Kidney epithelial cell (primary cell): Measurements from ENCODE around the gene U2AF1L4. TPM values are rescaled to one million over a fixed set of nuclear protein-coding genes. Genes with fewer than 3 reads are reported as not detected.

Experiments
- DNase-seq: peaks from one replicate; pipeline ENCODE4 v3.0.0-alpha.2; 2010; ENCODE audit warnings: low read depth
- H3K27me3 ChIP-seq: 2 replicates; pipeline ENCODE4 v1.6.0; 2011; ENCODE audit warnings: low read length; ENCODE audit not compliant: control insufficient read depth, insufficient read depth
- H3K36me3 ChIP-seq: 2 replicates; pipeline ENCODE4 v1.5.1; 2011; ENCODE audit warnings: low read length; ENCODE audit not compliant: control insufficient read depth, insufficient read depth
- H3K4me3 ChIP-seq: 2 replicates; pipeline ENCODE4 v1.5.1; 2011; ENCODE audit warnings: low read depth, mild to moderate bottlenecking, control low read depth, low read length
- total RNA-seq: library from RNA; depleted of rRNA; stranded (reverse); fragments of >200 nt; gene quantifications from 2 replicates; pipeline ENCODE4 v1.2.3, GENCODE V29; 2015
- TF ChIP-seq, protein P1 (sequence below): IDR thresholded peaks from 2 replicates; pipeline ENCODE4 v1.5.1; 2011; ENCODE audit warnings: mild to moderate bottlenecking, moderate library complexity, low read length, control low read depth, inconsistent platforms; ENCODE audit not compliant: insufficient read depth, poor library complexity, severe bottlenecking

Gene U2AF1L4
- total RNA-seq, 1 donor from 2014 or later, result 15.5 TPM

DNA sequence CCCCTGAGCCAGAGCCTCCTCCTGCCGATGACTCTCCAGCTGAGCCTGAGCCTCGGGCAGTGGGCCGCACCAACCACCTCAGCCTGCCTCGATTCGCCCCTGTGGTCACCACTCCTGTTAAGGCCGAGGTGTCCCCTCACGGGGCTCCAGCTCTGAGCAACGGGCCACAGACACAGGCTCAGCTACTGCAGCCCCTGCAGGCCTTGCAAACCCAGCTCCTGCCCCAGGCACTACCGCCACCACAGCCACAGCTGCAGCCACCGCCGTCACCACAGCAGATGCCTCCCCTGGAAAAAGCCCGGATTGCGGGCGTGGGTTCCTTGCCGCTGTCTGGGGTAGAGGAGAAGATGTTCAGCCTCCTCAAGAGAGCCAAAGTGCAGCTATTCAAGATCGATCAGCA lies 23.8 kb downstream of the U2AF1L4 start:
- no peaks in the 10 kb centered on the region for H3K27me3 ChIP-seq
- no peak for DNase-seq
- TF ChIP-seq, protein P1, sequence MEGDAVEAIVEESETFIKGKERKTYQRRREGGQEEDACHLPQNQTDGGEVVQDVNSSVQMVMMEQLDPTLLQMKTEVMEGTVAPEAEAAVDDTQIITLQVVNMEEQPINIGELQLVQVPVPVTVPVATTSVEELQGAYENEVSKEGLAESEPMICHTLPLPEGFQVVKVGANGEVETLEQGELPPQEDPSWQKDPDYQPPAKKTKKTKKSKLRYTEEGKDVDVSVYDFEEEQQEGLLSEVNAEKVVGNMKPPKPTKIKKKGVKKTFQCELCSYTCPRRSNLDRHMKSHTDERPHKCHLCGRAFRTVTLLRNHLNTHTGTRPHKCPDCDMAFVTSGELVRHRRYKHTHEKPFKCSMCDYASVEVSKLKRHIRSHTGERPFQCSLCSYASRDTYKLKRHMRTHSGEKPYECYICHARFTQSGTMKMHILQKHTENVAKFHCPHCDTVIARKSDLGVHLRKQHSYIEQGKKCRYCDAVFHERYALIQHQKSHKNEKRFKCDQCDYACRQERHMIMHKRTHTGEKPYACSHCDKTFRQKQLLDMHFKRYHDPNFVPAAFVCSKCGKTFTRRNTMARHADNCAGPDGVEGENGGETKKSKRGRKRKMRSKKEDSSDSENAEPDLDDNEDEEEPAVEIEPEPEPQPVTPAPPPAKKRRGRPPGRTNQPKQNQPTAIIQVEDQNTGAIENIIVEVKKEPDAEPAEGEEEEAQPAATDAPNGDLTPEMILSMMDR, result no peak

DNA sequence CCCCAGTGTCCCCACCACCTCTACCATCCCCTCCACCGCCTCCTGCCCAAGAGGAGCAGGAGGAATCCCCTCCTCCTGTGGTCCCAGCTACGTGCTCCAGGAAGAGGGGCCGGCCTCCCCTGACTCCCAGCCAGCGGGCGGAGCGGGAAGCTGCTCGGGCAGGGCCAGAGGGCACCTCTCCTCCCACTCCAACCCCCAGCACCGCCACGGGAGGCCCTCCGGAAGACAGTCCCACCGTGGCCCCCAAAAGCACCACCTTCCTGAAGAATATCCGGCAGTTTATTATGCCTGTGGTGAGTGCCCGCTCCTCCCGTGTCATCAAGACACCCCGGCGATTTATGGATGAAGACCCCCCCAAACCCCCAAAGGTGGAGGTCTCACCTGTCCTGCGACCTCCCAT lies 24.6 kb downstream of the U2AF1L4 start:
- TF ChIP-seq, protein P1, result no peak
- H3K27me3 ChIP-seq, result no peaks in the 10 kb centered on the region
- no peak for DNase-seq
- no peak overlapping the region for H3K4me3 ChIP-seq
- peaks cover 5% of the 10 kb centered on the region for H3K36me3 ChIP-seq

More for the DNA sequence above, 23.8 kb downstream of the U2AF1L4 start:
- Histone ChIP-seq H3K4me3 (no peak overlapping the region), H3K36me3 (peaks cover 6% of the 10 kb centered on the region)

DNA sequence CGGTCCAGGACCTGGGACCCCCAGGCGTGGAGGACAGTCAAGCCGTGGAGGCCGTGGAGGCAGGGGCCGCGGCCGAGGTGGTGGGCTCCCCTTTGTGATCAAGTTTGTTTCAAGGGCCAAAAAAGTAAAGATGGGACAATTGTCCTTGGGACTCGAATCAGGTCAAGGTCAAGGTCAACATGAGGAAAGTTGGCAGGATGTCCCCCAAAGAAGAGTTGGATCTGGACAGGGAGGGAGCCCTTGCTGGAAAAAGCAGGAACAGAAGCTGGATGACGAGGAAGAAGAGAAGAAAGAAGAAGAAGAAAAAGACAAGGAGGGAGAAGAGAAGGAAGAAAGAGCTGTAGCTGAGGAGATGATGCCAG lies 25.1 kb downstream of the U2AF1L4 start:
- H3K27me3 ChIP-seq, result no peaks in the 10 kb centered on the region
- H3K36me3 ChIP-seq, result peaks cover 5% of the 10 kb centered on the region
- DNase-seq, result no peak
- no peak overlapping the region for H3K4me3 ChIP-seq
- TF ChIP-seq, protein P1, result no peak

DNA sequence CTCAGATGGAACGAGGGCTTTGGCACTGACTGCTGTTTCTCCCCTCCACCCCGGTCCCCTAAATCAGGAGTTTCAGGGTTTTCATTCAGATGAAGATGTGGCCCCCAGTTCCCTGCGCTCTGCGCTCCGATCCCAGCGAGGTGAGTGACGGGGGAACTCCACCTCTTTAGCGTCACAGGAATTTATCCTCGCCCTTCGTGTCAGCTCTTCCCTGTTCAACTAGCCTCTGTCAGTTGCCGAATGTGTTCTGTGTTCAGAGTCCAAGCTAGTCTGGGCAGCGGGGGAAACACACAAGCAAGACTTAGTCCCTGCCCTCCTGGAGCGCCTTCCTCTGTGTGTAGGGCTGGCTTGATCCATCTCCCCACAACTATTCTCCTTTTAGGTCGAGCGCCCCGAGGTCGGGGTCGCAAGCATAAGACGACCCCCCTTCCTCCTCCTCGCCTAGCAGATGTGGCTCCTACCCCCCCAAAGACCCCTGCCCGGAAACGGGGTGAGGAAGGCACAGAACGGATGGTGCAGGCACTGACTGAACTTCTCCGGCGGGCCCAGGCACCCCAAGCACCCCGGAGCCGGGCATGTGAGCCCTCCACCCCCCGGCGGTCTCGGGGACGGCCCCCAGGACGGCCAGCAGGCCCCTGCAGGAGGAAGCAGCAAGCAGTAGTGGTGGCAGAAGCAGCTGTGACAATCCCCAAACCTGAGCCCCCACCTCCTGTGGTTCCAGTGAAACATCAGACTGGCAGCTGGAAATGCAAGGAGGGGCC lies 25.6 kb downstream of the U2AF1L4 start:
- Histone ChIP-seq H3K36me3 (peaks cover 5% of the 10 kb centered on the region), H3K4me3 (no peak overlapping the region), H3K27me3 (no peaks in the 10 kb centered on the region)
- DNase-seq, result no peak
- TF ChIP-seq, protein P1, result no peak

DNA sequence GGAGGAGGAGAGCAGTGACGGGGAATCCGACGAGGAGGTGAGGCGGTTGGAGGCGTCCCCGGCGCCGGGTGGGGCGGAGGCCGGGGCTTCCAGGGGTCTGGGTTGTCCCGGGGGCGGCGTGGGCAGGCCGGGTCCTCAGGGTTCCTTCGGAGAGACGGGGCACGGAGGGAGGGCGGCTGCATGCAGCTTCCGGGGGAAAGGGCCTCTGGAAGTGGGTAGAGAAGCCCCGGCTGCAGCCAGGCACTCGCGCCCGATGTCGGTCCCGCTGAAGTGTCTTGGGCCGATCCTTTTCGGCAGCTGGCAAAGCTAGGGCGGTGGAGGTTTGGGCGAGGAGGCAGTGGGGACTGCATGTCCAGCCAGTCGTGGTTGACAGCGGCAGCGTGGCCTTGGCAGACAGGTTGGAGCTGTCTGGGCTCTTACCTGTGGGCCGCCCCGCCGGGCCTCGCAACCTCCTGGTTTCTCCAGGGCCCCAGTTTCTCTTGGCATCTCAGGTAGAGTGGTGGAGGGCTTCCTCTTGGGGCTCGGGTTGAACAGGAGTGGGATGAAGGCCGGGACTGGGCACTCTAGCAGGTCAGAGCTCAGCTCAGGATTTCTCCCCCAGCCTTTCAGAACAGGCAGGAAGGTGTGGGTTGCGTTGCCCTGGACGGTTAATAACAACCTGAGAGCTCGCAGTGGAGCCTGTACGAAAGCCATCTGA lies 26.7 kb downstream of the U2AF1L4 start:
- no peak for DNase-seq

More for the DNA sequence above, 26.7 kb downstream of the U2AF1L4 start:
- H3K27me3 ChIP-seq, result no peaks in the 10 kb centered on the region
- H3K4me3 ChIP-seq, result peak overlapping the region; percentile 61
- H3K36me3 ChIP-seq, result peaks cover 5% of the 10 kb centered on the region
- TF ChIP-seq, protein P1, result no peak
